SU-DHL-6 (cell line): ENCODE data around the gene EEF1AKMT4.

Experiments
- CTCF ChIP-seq: fragments of 200-600 bp; sonication (generic); IDR thresholded peaks from one replicate; pipeline ENCODE4 v1.5.1; 2017; ENCODE audit warnings: antibody characterized with exemption, mild to moderate bottlenecking, low read length, moderate library complexity; ENCODE audit not compliant: insufficient read depth, poor library complexity, severe bottlenecking
- EZH2phosphoT487 ChIP-seq: fragments of 200-600 bp; sonication (generic), shearing (Covaris generic); conservative IDR thresholded peaks from 2 replicates; pipeline ENCODE4 v1.6.1; 2018; ENCODE audit warnings: mild to moderate bottlenecking, antibody characterized with exemption, low read length, moderate library complexity, mixed read lengths

GRCh38 chr3:184241141-184241446 is 8.4 kb upstream of the EEF1AKMT4 start:
- TF ChIP-seq CTCF (no peak), EZH2phosphoT487 (no peak)
